Ishikawa (cell line): ENCODE results near the gene SPATC1L.

Experiments used
- CEBPB ChIP-seq: IDR thresholded peaks from 2 replicates; pipeline ENCODE4 v1.6.1; 2012
- CREB1 ChIP-seq: IDR thresholded peaks from 2 replicates; pipeline ENCODE4 v1.6.1; 2012; ENCODE audit warnings: low read depth
- EGR1 ChIP-seq: IDR thresholded peaks from 2 replicates; pipeline ENCODE4 v1.6.1; 2012
- EP300 ChIP-seq: IDR thresholded peaks from 2 replicates; pipeline ENCODE4 v1.6.1; 2012; ENCODE audit warnings: borderline replicate concordance
- FOXM1 ChIP-seq: IDR thresholded peaks from 2 replicates; pipeline ENCODE4 v1.6.1; 2012; ENCODE audit warnings: low read depth, borderline replicate concordance
- MAX ChIP-seq: IDR thresholded peaks from 2 replicates; pipeline ENCODE4 v1.6.1; 2012
- NFIC ChIP-seq: IDR thresholded peaks from 2 replicates; pipeline ENCODE4 v1.6.1; 2012
- RAD21 ChIP-seq: IDR thresholded peaks from 2 replicates; pipeline ENCODE4 v1.6.1; 2012; ENCODE audit warnings: low read depth
- REST ChIP-seq: IDR thresholded peaks from 2 replicates; pipeline ENCODE4 v1.6.1; 2012; ENCODE audit warnings: low read depth, mild to moderate bottlenecking
- TAF1 ChIP-seq: IDR thresholded peaks from 2 replicates; pipeline ENCODE4 v1.6.1; 2012; ENCODE audit warnings: low read depth, mild to moderate bottlenecking
- TCF12 ChIP-seq: IDR thresholded peaks from 2 replicates; pipeline ENCODE4 v1.6.1; 2012; ENCODE audit warnings: low read depth
- TEAD4 ChIP-seq: IDR thresholded peaks from 2 replicates; pipeline ENCODE4 v1.6.1; 2012
- USF1 ChIP-seq: IDR thresholded peaks from 2 replicates; pipeline ENCODE4 v1.6.1; 2012
- YY1 ChIP-seq: IDR thresholded peaks from 2 replicates; pipeline ENCODE4 v1.6.1; 2012; ENCODE audit warnings: low read depth
- ZBTB7A ChIP-seq: IDR thresholded peaks from 2 replicates; pipeline ENCODE4 v1.6.1; 2012; ENCODE audit warnings: low read depth

SPATC1L gene

GRCh38 chr21:46185716-46186115, 1.5 kb upstream of the SPATC1L start:
- TF ChIP-seq FOXM1, result no peak
- TF ChIP-seq REST, result no peak
- TF ChIP-seq MAX, result no peak
- no peak for TF ChIP-seq YY1
- TF ChIP-seq RAD21, result no peak
- TF ChIP-seq NFIC, result no peak
- no peak for TF ChIP-seq EGR1
- TF ChIP-seq USF1, result no peak
- TF ChIP-seq EP300, result no peak
- TF ChIP-seq CEBPB, result no peak
- TF ChIP-seq TAF1, result no peak
- TF ChIP-seq TEAD4, result no peak

GRCh38 chr21:46184625-46185555, 631 bp upstream of the SPATC1L start:
- no peak for TF ChIP-seq YY1
- no peak for TF ChIP-seq TCF12
- TF ChIP-seq TAF1, result peak; percentile 31; the same call in 1 of the 2 replicates
- no peak for TF ChIP-seq CEBPB
- TF ChIP-seq EGR1, result no peak
- TF ChIP-seq USF1, result no peak
- TF ChIP-seq MAX, result peak; percentile 48; the same call in 1 of the 2 replicates
- TF ChIP-seq CREB1, result peak; percentile 58; the same call in 1 of the 2 replicates

- TF ChIP-seq TAF1, result no peak
- TF ChIP-seq RAD21, result no peak
- TF ChIP-seq EP300, result no peak
- TF ChIP-seq NFIC, result no peak
- no peak for TF ChIP-seq YY1
- no peak for TF ChIP-seq EGR1
- TF ChIP-seq TEAD4, result no peak
- TF ChIP-seq MAX, result no peak
- TF ChIP-seq CREB1, result no peak
- no peak for TF ChIP-seq REST
Observed at GRCh38 chr21:46182548-46183336, 1.5 kb downstream of the SPATC1L start.

- TF ChIP-seq CREB1 (no peak), REST (no peak), ZBTB7A (no peak), NFIC (no peak), TEAD4 (no peak), EGR1 (no peak)
Observed at GRCh38 chr21:46181953-46182547, 2.2 kb downstream of the SPATC1L start.
